Skeletal muscle satellite cell (primary cell): ENCODE data around the gene PRR13.
"Not testable (repeated sequence)": the region's sequence is repeated elsewhere in the genome, so short reads cannot be mapped to it uniquely, and the experiment has no call there.

Source experiments
- H3K27me3 ChIP-seq: 2 replicates; pipeline ENCODE4 v1.7.0; 2013; ENCODE audit warnings: low read length; ENCODE audit not compliant: control insufficient read depth, insufficient read depth
- H3K36me3 ChIP-seq: 2 replicates; pipeline ENCODE4 v1.7.0; 2013; ENCODE audit warnings: mild to moderate bottlenecking, control low read depth, low read length; ENCODE audit not compliant: insufficient read depth
- H3K4me1 ChIP-seq: 2 replicates; pipeline ENCODE4 v1.7.0; 2013; ENCODE audit warnings: low read length; ENCODE audit not compliant: control insufficient read depth, insufficient read depth
- H3K4me2 ChIP-seq: 2 replicates; pipeline ENCODE4 v1.7.0; 2013; ENCODE audit warnings: mild to moderate bottlenecking, low read length
- H3K4me3 ChIP-seq: 2 replicates; pipeline ENCODE4 v1.7.0; 2013; ENCODE audit warnings: low read length
- H3K9ac ChIP-seq: 2 replicates; pipeline ENCODE4 v1.7.0; 2013; ENCODE audit warnings: mild to moderate bottlenecking, low read depth, low read length, moderate library complexity
- H3K9me3 ChIP-seq: replicated peaks from 2 replicates; pipeline ENCODE4 v1.7.0; 2013; ENCODE audit warnings: mild to moderate bottlenecking, control low read depth, low read length

The PRR13 gene

DNA sequence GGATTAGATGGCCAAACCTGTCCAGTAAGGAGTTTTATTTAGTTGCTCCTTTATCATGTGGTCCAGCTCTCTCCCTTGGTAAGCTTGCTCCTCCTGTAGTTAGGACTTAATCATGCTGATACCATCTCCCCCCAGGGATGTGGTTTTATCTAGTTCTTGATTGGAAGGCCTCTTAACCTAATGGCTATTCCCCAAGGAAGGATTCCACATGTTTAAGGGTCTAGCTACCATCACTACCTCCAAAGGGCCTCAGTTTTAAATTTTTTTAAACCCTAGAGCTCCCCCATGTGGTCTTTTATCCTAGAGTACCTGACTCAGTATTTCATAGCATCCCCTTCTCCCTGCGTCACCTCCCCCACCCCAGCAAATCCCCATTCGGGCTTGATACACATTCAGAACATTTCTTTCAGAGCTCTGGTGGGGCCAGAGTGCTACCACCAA, 35.3 kb downstream of the PRR13 start:
- no peak overlapping the region for H3K9ac ChIP-seq
- peaks cover 89% of the 10 kb centered on the region for H3K36me3 ChIP-seq
- peaks cover 46% of the 10 kb centered on the region for H3K4me1 ChIP-seq
- H3K9me3 ChIP-seq, result no peaks in the 10 kb centered on the region
- no peak overlapping the region for H3K4me3 ChIP-seq
- no peaks in the 10 kb centered on the region for H3K27me3 ChIP-seq
- no peak overlapping the region for H3K4me2 ChIP-seq

DNA sequence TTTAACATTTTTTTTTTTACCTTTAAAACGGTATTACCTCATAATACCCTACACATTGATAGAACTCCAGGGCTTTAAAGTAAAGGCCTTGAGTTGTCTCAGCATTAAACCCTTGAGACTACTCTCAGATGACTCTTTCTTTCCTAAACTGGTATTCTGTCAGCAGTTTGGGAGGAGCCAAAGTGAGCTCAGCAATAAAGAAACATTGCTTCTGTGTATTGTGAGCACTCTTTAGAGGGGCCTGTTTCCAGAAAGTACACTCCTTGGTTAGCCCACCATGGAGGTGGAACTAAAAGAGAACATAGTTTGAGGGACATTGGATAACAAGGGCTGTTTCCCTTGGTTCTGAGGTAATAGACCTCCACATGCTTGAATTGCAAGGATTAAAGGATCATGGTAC, 37.3 kb downstream of the PRR13 start:
- Histone ChIP-seq H3K4me1 (peaks cover 38% of the 10 kb centered on the region), H3K4me3 (no peak overlapping the region), H3K4me2 (no peak overlapping the region), H3K36me3 (peaks cover 90% of the 10 kb centered on the region), H3K27me3 (no peaks in the 10 kb centered on the region), H3K9me3 (no peaks in the 10 kb centered on the region), H3K9ac (no peak overlapping the region)

DNA sequence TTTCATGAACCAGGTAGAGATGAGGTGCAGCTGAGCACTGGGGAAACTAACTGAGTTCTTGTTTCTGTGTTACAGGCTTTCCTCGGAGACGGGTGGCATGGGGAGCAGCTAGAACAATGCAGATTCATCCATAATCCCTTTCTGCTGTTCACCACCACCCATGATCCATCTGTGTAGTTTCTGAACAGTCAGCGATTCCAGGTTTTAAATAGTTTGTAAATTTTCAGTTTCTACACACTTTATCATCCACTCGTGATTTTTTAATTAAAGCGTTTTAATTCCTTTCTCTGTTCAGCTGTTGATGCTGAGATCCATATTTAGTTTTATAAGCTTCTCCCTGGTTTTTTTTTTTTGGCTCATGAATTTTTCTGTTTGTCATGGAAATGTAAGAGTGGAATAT, 37.8 kb downstream of the PRR13 start:
- no peaks in the 10 kb centered on the region for H3K9me3 ChIP-seq
- H3K36me3 ChIP-seq, result peaks cover 90% of the 10 kb centered on the region
- no peaks in the 10 kb centered on the region for H3K27me3 ChIP-seq
- H3K9ac ChIP-seq, result no peak overlapping the region
- H3K4me1 ChIP-seq, result peaks cover 34% of the 10 kb centered on the region
- no peak overlapping the region for H3K4me2 ChIP-seq
- no peak overlapping the region for H3K4me3 ChIP-seq

DNA sequence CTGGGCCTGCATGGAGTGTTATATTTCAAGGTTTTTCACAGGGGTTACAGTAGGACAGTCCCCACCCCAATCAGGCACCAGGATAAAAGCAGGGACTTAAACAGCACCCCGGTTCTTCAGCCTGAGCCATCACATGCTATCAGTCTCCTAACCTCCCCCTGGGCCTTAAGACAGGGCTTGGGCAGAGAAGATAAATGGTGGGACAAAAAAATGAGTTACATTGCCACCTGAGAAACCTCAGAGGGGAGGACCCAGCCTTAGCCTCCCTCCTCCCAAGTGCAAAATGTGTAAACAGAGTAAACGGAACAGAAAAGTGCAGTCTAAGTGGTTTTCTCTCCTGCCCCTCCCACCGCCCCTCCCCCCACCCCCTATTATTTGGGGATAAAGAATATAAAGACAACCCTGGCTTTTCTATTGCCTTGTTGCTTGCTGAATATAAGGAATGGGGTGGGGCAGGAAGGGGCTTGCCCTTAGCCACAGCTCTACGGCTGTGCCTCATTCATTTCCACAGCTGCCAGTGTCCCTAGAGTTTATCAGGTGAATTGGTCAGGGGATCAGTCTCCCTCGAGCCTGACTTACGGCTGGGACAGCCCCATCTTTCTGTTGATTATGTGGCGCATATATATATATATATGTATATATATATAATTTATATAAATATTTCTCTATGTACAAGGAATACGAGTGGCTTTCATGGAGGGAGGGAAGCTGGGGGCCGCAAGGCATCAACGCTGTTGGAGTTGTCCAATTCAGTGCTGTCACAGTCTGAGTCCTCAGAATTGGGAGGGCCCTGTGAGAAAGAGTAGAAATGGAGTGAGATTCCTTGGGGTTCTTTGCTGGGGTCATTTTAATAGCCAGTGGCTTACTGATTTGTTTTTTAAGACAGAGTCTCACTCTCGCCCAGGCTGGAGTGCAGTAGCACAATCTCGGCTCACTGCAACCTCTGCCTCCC, 39.2 kb downstream of the PRR13 start:
- H3K36me3 ChIP-seq, result peaks cover 79% of the 10 kb centered on the region
- no peak overlapping the region for H3K4me3 ChIP-seq
- H3K4me2 ChIP-seq, result peak overlapping the region; percentile 15
- peaks cover 33% of the 10 kb centered on the region for H3K4me1 ChIP-seq
- peak overlapping the region; percentile 9 for H3K9ac ChIP-seq
- no peaks in the 10 kb centered on the region for H3K9me3 ChIP-seq
- H3K27me3 ChIP-seq, result no peaks in the 10 kb centered on the region

- Histone ChIP-seq H3K4me1 (peaks cover 33% of the 10 kb centered on the region), H3K9ac (peak overlapping the region; percentile 3), H3K36me3 (peaks cover 79% of the 10 kb centered on the region)
- not testable (repeated sequence) for H3K9me3 ChIP-seq, H3K4me3 ChIP-seq, H3K27me3 ChIP-seq, H3K4me2 ChIP-seq
Measured at GRCh38 chr12:53481458-53481857, 39.9 kb downstream of the PRR13 start.

GRCh38 chr12:53481939-53482586, 40.5 kb downstream of the PRR13 start:
- no peak overlapping the region for H3K4me2 ChIP-seq
- H3K4me3 ChIP-seq, result no peak overlapping the region
- H3K36me3 ChIP-seq, result peaks cover 79% of the 10 kb centered on the region
- H3K9ac ChIP-seq, result peak overlapping the region; percentile 3
- H3K9me3 ChIP-seq, result no peaks in the 10 kb centered on the region
- H3K4me1 ChIP-seq, result peaks cover 33% of the 10 kb centered on the region
- H3K27me3 ChIP-seq, result no peaks in the 10 kb centered on the region

DNA sequence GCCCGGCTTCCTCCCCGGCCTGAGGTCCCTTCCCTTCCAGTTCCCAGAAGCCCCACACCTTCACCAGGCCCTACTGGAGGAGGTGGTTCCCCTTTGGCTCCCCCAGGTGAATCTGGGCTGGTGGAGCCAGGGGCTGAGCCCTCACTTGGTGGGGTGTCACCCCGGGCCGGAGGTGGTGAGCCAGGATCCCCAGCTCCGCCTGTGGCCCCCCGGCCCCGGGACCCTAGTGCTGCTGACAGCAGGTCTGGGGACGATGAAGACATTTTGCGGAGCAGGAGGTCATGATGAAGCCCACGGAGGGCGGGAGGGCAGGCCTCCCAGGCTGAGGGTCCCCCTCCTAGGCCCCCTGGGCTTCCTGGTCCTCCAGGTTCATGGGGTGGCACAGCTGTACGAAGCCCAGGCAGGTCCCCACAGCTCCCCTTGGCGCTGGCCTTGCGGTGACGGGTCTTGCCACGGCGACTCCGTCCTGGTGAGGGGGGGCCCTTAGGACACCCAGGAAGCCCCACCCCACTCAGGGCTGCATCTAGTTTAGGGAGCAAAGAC, 41.2 kb downstream of the PRR13 start:
- no peaks in the 10 kb centered on the region for H3K9me3 ChIP-seq
- peaks cover 80% of the 10 kb centered on the region for H3K36me3 ChIP-seq

DNA sequence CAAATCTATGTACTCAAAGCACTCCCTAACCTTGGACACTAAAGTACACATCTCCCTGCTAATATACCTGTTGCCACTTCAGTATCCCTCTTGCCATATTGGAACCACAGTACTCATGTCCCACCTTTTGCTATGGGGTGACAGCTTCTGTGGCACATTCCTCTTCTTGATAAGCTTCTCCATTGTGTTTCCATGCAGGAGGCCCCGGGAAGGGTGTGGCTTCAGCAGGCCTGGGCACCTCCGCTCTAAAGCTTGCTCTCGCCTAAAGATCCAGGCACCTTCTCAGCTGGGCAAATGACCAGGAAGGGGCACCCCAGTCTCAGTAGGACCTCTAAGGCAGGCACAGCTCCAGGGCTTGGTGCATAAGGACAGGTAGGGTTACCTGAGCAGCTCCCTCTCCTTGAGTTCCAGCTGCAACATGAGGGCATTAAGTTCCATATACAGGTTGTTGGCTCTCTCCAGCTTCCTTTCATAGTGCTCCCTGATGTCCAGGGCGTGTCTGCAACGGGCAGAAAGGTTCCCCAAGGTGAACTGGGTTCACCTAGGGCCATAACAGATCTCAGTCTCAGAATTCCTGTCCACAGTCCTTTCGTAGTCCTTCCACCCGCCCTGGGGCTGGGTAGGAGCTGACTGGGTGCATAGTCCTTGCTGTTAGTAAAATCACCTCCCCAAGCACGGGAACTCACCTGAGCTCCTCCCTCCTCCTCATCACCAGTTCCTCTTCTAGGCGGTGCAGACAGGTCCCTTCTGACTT, 41.9 kb downstream of the PRR13 start:
- H3K4me2 ChIP-seq, result no peak overlapping the region
- H3K27me3 ChIP-seq, result no peaks in the 10 kb centered on the region
- H3K4me1 ChIP-seq, result peaks cover 28% of the 10 kb centered on the region
- peaks cover 74% of the 10 kb centered on the region for H3K36me3 ChIP-seq
- no peak overlapping the region for H3K9ac ChIP-seq
- no peak overlapping the region for H3K4me3 ChIP-seq
- no peaks in the 10 kb centered on the region for H3K9me3 ChIP-seq

More for the DNA sequence above, 41.2 kb downstream of the PRR13 start:
- Histone ChIP-seq H3K27me3 (no peaks in the 10 kb centered on the region), H3K4me1 (peaks cover 32% of the 10 kb centered on the region), H3K4me3 (no peak overlapping the region), H3K9ac (no peak overlapping the region), H3K4me2 (no peak overlapping the region)

GRCh38 chr12:53483979-53484377, 42.4 kb downstream of the PRR13 start:
- Histone ChIP-seq H3K9me3 (no peaks in the 10 kb centered on the region), H3K36me3 (peaks cover 68% of the 10 kb centered on the region), H3K4me2 (no peak overlapping the region)

DNA sequence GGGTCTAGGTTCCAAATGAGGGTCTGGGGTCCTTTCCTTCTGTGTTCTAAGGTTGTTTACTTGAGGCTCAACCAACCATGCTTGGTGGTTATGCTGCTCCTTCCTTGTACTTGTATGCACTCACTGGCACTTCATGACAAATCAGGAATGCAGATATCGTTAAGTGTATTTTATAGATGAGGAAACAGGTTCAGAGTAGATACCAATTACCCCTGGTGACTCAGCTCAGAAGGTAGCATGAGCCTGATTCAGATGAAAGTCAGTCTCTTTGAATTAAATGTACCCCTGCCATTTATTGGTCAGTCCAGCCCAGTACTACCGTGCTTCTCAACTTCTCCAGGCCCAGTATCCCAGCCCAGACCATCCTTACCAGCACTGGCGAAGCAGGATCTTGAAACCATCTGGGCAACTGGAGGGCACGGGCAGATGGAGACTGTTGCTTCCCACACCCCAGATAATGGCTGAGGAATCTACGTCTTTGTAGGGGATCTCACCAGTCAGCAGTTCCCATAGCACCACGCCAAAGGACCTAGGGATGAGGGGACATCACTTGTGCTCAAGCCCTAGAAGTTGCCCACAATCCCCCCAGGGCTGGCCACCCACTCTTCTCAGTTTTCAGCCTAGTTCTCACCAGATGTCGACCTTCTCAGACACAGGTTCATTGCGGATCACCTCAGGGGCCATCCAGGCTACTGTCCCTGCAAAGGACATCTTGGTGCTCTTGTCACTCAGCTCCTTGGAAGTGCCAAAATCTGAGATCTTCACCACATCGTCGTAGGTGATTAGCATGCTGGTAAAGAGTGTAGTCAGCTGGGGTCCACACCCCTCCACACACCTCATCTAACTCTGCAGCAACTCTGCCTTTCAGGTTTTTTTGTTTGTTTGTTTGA, 43.4 kb downstream of the PRR13 start:
- Histone ChIP-seq H3K4me2 (no peak overlapping the region), H3K36me3 (peaks cover 58% of the 10 kb centered on the region), H3K27me3 (no peaks in the 10 kb centered on the region), H3K4me1 (peaks cover 19% of the 10 kb centered on the region), H3K4me3 (no peak overlapping the region), H3K9me3 (no peaks in the 10 kb centered on the region), H3K9ac (no peak overlapping the region)

More at GRCh38 chr12:53483979-53484377, 42.4 kb downstream of the PRR13 start:
- Histone ChIP-seq H3K27me3 (no peaks in the 10 kb centered on the region), H3K4me3 (no peak overlapping the region), H3K4me1 (peaks cover 27% of the 10 kb centered on the region), H3K9ac (no peak overlapping the region)
